ENCODE measurements around the gene NEURL1. TPM values are rescaled to one million over a fixed set of nuclear protein-coding genes. Genes with fewer than 3 reads are reported as not detected.
"Not testable (repeated sequence)": the region's sequence is repeated elsewhere in the genome, so short reads cannot be mapped to it uniquely, and the experiment has no call there.

The NEURL1 gene
- total RNA-seq, 1 donor from 2014 or later: 0.93 TPM

DNA sequence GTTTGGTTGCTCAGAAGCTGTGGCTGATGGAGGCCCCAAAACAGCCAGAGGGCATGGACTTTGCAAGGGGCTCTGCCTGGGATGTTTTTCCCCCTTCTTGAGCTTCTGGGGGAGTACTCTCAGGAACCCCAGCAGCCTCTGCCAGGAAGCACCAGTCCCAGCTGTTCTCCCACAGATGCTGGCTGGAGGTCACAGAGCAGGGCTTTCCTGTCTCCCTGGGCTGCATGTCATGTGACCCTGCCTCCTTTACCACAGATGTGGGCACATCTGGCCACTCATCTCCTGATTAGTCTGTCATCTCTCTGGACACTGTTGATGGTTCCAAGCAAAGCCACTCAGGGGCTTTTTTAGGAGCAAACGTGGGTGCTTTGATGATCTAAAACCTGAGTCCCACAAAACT is 136.7 kb downstream of the NEURL1 start:
- Mint-ChIP-seq H3K4me1 (no peaks in the 10 kb centered on the region), H3K4me3 (no peak overlapping the region), H3K9me3 (no peaks in the 10 kb centered on the region), H3K36me3 (ENCODE audit: low read depth) (peaks cover 19% of the 10 kb centered on the region), H3K27me3 (no peaks in the 10 kb centered on the region), H3K27ac (no peak overlapping the region)
- no peak for ATAC-seq (ENCODE audit: low read depth)
- intact Hi-C loops (cut with micrococcal nuclease): no loop called here
- CTCF ChIA-PET: no interaction called here
- no peak for DNase-seq
- POLR2A ChIA-PET: no interaction called here
- TF ChIP-seq, protein P1, sequence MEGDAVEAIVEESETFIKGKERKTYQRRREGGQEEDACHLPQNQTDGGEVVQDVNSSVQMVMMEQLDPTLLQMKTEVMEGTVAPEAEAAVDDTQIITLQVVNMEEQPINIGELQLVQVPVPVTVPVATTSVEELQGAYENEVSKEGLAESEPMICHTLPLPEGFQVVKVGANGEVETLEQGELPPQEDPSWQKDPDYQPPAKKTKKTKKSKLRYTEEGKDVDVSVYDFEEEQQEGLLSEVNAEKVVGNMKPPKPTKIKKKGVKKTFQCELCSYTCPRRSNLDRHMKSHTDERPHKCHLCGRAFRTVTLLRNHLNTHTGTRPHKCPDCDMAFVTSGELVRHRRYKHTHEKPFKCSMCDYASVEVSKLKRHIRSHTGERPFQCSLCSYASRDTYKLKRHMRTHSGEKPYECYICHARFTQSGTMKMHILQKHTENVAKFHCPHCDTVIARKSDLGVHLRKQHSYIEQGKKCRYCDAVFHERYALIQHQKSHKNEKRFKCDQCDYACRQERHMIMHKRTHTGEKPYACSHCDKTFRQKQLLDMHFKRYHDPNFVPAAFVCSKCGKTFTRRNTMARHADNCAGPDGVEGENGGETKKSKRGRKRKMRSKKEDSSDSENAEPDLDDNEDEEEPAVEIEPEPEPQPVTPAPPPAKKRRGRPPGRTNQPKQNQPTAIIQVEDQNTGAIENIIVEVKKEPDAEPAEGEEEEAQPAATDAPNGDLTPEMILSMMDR (IDR thresholded peaks at IDR 0.05): no peak

DNA sequence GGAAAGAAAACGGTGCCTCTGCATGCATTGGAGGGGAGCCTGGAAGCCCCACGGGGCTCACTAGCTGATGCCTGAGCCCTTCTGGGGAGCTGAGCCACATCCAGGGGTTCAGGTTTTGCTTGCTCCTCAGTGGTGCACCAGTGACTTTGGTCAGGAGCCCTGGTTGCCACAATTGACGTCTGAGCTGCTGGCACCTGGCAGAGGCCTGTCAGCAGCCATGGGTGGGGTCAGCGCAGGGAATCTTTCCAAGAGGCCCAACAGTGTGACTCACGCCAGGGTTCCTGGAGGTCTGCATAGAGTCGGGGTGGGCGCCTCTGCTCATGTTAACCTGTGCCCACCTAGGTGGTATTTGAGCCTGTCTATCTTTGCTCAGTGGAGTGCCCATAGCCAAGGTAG is 138.7 kb downstream of the NEURL1 start:
- intact Hi-C loops (cut with micrococcal nuclease): no loop called here
- DNase-seq: no peak
- peaks cover 7% of the 10 kb centered on the region for H3K36me3 Mint-ChIP-seq (ENCODE audit: low read depth)

DNA sequence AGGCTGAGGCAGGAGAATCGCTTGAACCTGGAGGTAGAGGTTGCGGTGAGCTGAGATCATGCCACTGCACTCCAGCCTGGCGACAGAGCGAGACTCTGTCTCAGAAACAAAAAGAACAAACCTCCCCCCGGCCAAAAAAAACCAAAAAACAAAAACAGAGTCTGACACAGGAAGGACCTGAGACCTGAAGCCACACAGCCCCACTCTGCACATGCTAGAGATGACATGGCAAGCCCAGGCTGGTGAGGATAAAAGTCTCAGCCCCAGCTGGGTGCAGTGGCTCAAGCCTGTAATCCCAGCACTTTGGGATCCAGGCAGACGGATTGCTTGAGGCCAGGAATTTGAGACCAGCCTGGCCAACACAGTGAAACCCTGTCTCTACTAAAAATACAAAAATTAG is 139.4 kb downstream of the NEURL1 start:
- ATAC-seq (ENCODE audit: low read depth); H3K4me1 Mint-ChIP-seq; DNase-seq; H3K27me3 Mint-ChIP-seq; H3K4me3 Mint-ChIP-seq; POLR2A ChIA-PET; intact Hi-C loops (cut with micrococcal nuclease); H3K27ac Mint-ChIP-seq; H3K36me3 Mint-ChIP-seq (ENCODE audit: low read depth); H3K9me3 Mint-ChIP-seq; CTCF ChIA-PET: not testable (repeated sequence)

More for the DNA sequence above, 138.7 kb downstream of the NEURL1 start:
- Mint-ChIP-seq H3K9me3 (no peaks in the 10 kb centered on the region), H3K4me3 (no peak overlapping the region), H3K4me1 (peaks cover 2% of the 10 kb centered on the region), H3K27ac (no peak overlapping the region), H3K27me3 (no peaks in the 10 kb centered on the region)
- POLR2A ChIA-PET: no interaction called here
- TF ChIP-seq, protein P1 (IDR thresholded peaks at IDR 0.05): no peak
- CTCF ChIA-PET: no interaction called here
- no peak for ATAC-seq (ENCODE audit: low read depth)

DNA sequence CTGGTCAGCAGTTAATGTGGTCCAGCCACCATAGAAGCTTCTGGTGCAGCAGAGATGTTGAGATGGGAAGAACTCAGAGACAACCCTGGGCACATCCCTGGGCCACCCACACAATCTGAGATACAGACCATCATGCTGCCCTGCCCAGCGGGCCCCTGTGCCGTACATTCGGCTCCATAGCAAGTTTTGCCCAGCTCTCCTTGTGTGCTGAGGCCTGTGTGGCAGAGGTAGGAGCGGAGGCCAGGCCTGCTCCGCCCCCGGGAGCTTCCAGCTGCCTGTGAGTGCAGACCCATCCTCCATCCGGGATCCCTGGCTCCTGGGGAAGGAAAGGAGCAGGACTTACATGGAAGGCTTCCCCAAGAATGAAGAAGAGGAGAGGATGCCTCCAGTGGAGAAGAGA is 140.3 kb downstream of the NEURL1 start:
- ChIA-PET POLR2A (no interaction called here), CTCF (no interaction called here)
- no peak for DNase-seq
- intact Hi-C loops (cut with micrococcal nuclease): no loop called here
- Mint-ChIP-seq H3K27ac (no peak overlapping the region), H3K36me3 (ENCODE audit: low read depth) (no peaks in the 10 kb centered on the region), H3K4me3 (no peak overlapping the region), H3K27me3 (no peaks in the 10 kb centered on the region), H3K4me1 (peaks cover 2% of the 10 kb centered on the region), H3K9me3 (no peaks in the 10 kb centered on the region)
- no peak for ATAC-seq (ENCODE audit: low read depth)
- TF ChIP-seq, protein P1 (IDR thresholded peaks at IDR 0.05): no peak

DNA sequence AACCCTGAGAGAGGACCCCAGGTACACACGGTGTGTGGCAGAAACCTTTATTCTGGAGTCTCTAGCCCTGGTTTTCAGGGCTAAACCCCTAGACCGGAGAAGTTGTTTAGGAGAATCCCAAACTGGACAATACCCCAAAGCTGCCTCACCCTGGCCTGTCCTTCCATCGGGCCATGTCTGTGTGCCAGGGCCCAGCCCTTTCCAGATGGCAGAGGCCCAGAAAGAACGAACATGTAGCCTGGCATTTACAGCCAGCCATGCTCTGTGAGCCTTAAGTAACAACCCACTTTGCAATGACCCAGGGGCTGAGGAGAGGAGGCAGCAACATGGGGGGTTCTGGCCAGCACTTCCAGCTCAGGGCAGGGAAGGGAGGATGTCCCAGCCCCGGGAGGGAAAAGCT is 142.1 kb downstream of the NEURL1 start:
- no peak for DNase-seq

DNA sequence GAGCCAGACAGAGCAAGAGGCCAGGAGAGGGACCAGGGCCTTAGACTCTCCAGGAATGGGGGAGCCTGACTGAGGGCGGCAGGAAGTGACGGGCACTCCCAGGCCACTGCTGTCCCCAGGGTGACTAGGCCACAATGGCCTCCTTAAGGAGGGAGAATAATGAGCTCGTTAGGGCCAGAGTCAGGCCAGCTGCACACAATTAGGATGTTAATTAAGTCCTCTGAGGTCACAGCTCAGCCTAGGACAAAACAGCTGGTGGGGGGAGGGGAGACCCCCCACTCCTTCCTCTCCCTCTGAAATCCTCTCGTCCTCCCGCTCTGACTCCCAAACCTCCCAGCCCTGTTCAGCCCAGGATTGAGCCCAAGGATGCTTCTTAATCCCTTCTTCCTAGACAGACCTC is 143.0 kb downstream of the NEURL1 start:
- H3K4me1 Mint-ChIP-seq: peaks cover 2% of the 10 kb centered on the region
- H3K4me3 Mint-ChIP-seq: no peak overlapping the region
- ChIA-PET CTCF (no interaction called here), POLR2A (no interaction called here)
- TF ChIP-seq, protein P1 (IDR thresholded peaks at IDR 0.05): no peak
- no peaks in the 10 kb centered on the region for H3K9me3 Mint-ChIP-seq
- no peaks in the 10 kb centered on the region for H3K27me3 Mint-ChIP-seq
- no peak for ATAC-seq (ENCODE audit: low read depth)
- intact Hi-C loops (cut with micrococcal nuclease): no loop called here
- no peaks in the 10 kb centered on the region for H3K36me3 Mint-ChIP-seq (ENCODE audit: low read depth)
- DNase-seq: no peak
- no peak overlapping the region for H3K27ac Mint-ChIP-seq

More for the DNA sequence above, 142.1 kb downstream of the NEURL1 start:
- no peaks in the 10 kb centered on the region for H3K27me3 Mint-ChIP-seq
- POLR2A ChIA-PET: no interaction called here
- TF ChIP-seq, protein P1 (IDR thresholded peaks at IDR 0.05): no peak
- CTCF ChIA-PET: no interaction called here
- no peaks in the 10 kb centered on the region for H3K9me3 Mint-ChIP-seq
- peaks cover 2% of the 10 kb centered on the region for H3K4me1 Mint-ChIP-seq
- no peak overlapping the region for H3K27ac Mint-ChIP-seq
- H3K36me3 Mint-ChIP-seq (ENCODE audit: low read depth): no peaks in the 10 kb centered on the region
- H3K4me3 Mint-ChIP-seq: no peak overlapping the region
- intact Hi-C loops (cut with micrococcal nuclease): no loop called here
- no peak for ATAC-seq (ENCODE audit: low read depth)
